HG03196 (cell line): ENCODE data around the gene MAPKAPK5.
"Not testable (repeated sequence)": the region's sequence is repeated elsewhere in the genome, so short reads cannot be mapped to it uniquely, and the experiment has no call there.

Experiments used
- ATAC-seq: cut with Tn5 transposase; IDR thresholded peaks from one replicate; pipeline ENCODE4 v1.9.1; 2021; ENCODE audit not compliant: unreplicated experiment

The MAPKAPK5 gene

DNA sequence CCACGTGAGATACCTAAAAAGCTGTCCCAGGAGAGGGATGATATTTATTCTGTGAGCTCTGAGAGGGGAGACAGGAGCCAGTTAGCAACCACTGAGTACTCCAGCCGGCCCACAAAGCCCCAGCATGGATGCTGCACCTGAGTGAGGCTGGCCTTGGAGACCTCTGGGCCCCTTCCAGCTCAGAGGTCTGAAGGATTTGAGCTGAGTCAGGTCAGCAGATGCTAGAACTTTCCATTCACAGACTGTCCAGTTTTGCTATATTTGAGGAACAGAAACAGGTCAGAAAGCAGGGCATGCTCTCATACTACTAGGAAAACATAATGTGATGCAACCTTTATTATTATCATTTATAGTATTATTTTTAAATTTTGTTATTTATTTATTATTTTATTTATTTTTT is 15.0 kb upstream of the MAPKAPK5 start:
- no peak for ATAC-seq

DNA sequence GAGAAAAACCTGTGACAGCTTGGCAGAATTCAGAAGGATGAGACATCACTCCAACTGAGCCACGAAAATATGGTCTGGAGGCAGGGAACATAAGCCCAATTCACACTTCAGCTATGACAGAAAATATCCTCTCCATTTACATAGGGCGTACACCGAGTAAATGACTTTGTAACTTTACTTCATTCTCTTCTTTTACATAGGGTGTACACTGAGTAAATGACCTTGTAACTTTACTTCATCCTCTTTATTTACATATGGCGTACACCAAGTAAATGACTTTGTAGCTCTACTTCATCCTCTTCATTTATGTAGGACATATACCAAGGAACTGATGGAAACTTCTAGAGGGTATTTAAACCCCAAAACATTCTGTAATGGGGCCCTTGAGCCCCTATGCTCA is 14.1 kb upstream of the MAPKAPK5 start:
- no peak for ATAC-seq

DNA sequence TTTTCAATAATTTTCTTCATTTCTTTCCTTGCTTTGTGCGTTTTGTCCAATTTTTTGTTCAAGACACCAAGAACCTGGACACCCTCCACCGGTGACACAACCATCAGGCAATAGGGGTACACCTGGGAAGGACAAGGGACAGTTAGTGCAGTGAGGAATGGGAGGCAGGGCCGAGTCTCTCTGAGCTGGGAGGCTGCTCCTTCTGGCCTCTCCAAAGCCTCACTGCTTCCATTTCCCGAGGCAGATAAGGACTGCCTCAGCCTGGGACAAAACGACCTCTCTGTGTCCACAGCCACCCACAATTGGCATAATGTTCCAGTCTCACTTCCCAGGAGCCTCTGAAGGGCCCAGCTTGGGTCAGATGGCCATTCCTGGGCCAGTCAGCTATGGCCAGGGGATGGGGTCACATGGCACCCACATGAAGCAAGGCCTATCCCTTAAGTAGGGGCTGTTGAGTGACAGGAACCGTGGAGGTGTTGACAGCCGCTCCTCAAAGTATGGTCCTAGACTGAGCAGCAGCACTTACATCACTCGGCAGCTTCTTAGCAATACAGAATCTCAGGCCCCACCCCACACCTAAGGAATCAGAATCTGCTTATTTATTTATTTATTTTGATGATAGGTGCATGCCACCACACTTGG is 13.6 kb upstream of the MAPKAPK5 start:
- ATAC-seq = no peak

DNA sequence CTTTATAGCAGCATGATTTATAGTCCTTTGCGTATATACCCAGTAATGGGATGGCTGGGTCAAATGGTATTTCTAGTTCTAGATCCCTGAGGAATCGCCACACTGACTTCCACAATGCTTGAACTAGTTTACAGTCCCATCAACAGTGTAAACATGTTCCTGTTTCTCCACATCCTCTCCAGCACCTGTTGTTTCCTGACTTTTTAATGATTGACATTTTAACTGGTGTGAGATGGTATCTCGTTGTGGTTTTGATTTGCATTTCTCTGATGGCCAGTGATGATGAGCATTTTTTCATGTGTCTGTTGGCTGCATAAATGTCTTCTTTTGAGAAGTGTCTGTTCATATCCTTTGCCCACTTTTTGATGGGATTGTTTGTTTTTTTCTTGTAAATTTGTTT is 12.4 kb upstream of the MAPKAPK5 start:
- ATAC-seq = not testable (repeated sequence)

DNA sequence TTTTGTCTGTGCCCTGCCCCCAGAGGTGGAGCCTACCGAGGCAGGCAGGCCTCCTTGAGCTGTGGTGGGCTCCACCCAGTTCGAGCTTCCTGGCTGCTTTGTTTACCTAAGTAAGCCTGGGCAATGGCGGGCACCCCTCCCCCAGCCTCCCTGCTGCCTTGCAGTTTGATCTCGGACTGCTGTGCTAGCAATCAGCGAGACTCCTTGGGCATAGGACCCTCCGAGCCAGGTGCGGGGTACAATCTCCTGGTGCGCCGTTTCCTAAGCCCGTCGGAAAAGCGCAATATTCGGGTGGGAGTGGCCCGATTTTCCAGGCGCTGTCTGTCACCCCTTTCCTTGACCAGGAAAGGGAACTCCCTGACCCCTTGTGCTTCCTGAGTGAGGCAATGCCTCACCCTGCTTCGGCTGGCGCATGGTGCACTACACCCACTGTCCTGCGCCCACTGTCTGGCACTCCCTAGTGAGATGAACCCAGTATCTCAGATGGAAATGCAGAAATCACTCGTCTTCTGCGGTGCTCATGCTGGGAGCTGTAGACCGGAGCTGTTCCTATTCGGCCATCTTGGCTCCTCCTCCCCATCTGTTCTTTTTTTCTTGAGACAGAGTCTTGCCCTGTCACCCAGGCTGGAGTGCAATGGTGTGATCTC is 7.2 kb upstream of the MAPKAPK5 start:
- ATAC-seq = not testable (repeated sequence)

DNA sequence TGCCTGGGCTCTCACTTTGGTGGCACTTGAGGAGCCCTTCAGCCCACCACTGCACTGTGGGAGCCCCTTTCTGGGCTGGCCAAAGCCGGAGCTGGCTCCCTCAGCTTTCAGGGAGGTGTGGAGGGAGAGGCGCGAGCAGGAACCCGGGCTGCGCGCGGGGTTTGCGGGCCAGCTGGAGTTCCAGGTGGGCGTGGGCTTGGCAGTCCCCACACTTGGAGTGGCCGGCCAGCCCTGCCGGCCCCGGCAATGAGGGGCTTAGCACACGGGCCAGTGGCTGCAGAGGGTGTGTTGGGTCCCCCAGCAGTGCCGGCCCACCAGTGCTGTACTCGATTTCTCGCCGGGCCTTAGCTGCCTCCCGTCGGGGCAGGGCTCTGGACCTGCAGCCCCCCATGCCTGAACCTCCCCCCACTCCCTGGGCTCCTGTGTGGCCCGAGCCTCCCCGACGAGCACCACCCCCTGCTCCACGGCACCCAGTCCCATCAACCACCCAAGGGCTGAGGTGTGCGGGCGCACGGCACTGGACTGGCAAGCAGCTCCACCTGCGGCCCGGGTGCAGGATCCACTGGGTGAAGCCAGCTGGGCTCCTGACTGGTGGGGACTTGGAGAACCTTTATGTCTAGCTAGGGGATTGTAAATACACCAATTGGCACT is 6.4 kb upstream of the MAPKAPK5 start:
- not testable (repeated sequence) for ATAC-seq

DNA sequence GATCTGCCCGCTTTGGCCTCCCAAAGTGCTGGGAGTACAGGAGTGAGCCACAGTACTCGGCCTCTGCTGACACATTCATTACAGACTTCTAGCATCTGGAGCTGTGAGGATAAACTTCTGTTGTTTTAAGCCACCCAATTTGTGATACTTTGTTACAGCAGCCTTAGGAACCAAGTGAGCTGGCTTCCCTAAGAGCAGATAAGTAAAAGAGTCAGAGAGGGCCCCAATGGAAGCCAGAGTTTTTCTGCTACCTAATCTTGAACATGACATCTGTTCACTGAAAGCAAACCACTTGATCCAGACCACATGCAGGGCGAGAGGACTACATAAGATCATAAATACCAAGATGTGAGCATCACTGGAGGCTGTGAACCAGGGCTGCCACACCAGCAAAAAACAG is 3.7 kb upstream of the MAPKAPK5 start:
- no peak for ATAC-seq

DNA sequence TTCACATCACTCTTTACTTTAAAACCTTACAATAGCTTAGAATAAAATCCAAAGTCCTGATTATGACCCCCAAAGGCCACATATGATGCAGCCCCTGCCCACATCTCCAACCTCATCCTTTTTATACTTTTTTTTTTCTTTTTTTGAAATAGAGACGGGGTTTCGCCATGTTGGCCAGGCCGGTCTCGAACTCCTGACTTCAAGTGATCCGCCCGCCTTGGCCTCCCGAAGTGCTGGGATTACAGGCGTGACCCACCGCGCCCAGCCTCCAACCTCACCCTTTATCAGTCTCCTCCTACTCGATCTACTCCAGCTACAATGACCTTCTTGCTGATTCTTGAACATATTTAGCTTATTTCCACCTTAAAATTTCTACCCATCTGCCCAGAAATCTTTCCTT is 1.2 kb upstream of the MAPKAPK5 start:
- ATAC-seq = no peak

DNA sequence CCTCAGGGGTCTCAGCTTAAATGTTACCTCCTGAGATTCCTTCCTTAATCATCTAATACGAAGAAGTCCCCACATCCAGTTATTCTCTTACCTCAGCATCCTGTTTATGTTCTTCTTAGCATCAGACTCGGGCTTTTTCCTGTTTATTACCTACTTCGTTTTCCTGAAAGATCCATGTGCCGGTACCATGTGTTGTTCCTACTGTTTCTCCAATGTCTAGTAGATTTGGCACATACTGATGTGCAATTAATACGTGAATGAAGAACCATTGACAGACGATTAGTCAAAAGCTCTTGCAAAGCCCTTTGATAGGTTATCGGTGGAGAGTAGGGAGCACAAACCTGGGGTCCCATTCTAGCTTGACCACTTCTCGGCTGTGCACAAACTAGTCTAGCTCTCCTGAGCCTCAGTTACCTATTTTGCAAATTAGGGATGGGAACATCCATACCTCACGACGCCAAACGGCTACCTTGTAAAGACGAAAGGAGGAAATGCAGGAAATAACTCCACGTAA is 735 bp upstream of the MAPKAPK5 start:
- peak; percentile 1 for ATAC-seq

DNA sequence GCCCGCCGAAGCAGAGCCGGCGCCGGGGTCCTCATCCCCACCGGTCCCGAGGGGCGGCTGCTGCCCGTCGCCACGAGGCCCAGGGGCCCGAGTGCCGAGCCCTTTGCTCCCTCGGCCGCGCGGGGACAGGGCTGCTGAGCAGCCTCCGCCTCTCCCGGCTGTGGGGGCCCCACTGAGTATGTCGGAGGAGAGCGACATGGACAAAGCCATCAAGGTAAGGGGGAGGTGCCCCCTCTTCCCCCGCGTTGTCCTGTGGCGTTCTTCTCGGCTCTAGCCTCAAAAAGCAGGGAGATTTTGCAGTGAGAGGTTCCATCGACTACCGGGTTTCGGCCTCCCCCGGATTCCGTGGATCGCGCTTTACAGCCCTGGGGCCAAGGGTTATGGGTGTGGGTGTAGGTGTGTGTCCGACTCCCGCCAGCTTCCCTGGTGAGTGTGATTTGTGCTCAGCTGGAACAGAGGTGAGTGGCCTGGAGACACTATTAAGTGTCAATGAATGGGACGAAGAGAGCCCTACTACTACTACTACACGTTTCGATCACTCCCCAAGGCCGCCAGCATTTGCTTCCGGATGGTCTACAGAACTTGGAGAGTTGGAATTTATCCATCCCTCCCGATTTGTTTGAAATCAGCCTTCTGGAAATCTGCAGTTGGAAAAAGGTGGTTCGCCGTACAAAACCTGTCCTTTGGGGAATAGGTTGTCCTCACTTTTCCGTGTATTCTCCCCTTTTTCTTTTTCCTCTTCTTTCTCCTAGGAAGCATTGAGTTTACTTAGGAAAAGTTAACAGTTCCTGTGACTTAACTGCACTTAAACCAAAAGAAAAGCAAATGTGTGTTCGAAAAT is 748 bp downstream of the MAPKAPK5 start:
- peak; percentile 21 for ATAC-seq

DNA sequence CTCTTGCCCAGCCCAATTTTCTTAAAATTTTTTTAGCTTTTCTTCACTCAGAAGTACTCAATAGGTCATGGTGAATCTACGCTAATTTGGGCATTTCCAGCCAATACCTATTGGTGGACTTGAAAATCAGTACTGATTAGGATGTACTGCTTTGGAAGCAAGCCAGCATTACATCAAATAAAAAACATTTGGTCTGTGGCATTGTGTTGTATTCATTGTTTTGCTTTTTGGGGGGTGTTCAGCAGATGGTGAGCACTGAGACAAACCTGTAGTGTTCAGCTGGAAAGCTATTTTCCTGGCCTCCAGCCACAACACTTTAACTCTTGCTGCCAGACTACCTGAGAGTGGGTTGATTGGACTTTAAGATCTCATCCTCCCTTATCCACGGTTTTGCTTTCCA is 4.0 kb downstream of the MAPKAPK5 start:
- ATAC-seq = no peak

DNA sequence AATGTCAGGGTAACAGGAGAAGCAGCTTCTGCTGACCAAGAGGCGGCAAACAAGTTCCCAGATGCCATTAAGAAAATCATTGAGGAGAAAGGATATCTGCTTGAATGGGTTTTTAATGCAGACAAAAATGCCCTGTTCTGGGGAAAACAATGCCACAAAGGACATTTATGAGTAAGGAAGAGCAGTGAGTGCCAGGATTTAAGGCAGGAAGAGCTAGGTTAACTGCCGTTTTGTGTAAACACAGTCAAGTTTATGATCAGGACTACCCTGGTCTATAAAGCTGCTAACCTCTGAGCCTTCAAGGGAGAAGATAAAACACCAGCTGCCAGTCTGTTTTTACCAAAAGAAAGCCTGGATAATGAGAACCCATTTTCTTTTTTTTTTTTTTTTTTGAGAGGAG is 8.5 kb downstream of the MAPKAPK5 start:
- no peak for ATAC-seq

DNA sequence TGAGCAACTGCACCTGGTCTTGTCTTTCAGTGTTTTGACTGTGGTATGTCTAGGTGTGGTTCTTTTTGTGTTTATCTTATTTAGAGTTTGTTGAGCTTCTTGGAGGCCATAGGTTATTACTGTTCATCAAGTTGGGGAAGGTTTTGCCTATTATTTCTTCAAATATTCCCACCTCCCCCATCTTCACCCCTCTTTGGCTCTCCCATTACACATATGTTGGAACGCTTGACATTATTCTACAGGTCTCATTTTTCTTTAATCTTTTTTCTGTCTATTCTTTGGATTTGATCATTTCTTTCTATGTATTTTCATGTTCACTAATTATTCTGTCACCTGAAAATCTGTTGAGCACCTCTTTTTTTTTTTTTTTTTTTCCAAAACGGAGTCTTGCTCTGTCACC is 16.2 kb downstream of the MAPKAPK5 start:
- ATAC-seq = no peak

DNA sequence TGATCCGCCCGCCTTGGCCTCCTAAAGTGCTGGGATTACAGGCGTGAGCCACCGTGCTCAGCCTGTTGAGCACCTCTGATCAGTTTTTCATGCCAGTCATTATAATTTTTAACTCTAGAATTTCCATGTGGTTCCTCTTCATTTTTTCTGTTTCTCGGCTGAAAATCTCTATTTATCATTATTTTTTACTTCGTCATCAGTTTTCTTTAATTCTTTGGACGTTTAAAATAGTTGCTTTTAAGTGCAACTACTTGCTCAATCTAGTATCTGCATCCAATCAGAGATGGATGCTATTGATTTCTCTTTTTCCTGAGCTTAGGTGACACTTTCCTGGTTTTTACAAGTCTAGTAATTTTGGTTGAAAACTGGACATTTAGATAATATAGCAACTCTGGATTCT is 16.8 kb downstream of the MAPKAPK5 start:
- no peak for ATAC-seq

DNA sequence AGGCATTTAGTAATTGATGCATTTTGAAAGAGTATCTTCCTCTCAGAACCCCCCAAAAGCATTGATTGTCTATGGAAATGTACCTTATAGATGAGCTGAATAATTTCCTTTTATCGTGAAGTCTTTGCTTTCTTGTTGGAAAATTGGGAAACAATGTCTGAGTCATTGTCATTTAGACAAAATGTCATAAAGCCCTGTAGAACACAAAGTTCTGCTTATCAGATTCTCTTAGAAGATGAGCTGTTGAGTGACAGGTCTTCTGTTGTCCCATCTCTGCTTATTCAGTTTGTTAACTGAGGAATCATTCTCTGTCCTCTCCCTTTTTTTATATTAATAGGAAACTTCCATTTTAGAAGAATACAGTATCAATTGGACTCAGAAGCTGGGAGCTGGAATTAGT is 22.9 kb downstream of the MAPKAPK5 start:
- no peak for ATAC-seq

DNA sequence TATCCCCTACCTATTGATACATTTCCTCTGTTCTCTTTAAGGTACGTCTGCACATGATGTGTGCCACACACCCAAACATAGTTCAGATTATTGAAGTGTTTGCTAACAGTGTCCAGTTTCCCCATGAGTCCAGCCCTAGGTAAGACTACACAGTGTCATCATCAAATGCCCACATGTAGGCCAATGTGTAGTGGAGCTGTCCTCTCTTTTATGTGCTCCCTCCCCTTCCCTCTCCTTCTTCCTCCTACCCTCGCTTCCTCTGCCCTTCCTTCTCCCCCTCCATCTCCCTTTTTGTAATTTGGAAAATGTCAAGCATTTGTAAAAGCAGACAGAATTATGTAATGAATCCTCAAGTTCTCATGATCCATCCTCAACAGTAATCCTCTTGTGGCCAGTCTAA is 25.5 kb downstream of the MAPKAPK5 start:
- ATAC-seq = no peak

DNA sequence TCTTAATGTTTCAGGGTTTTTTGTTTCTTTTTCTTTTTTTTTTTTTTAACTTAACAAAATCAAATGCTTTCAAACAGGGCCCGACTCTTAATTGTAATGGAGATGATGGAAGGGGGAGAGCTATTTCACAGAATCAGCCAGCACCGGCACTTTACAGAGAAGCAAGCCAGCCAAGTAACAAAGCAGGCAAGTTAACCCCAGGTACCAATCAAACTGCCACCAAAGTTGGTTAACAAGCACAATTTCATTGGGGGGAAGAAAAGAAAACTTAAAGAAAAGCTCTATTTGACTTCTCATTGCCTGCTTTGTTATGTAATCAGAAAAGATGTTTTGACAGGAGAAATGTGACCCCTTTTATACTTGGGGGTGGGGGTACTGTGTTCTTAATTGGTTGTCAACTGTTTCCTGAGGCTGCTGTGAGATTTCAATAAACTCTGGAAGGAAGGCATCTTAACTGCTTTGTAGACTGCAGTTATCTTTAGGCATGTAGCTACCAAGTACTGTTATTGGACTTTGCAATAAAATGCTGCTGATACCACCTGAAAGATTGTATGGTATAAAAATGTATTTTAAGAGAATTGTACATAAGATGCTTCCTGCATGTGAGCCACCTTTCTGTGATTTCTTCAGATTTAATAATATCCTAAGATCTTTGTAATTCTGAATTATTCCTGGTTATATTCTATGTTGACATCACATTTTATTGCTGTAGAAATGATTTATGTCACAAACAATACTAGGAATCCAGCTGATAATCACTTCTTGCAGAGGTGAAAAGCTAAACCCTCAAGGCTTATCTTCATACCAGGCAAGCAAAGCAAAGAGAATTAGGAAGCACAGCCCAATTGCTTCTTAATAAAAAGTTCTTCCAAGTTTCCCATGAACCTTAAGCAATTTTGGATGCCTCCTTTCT is 26.9 kb downstream of the MAPKAPK5 start:
- no peak for ATAC-seq

DNA sequence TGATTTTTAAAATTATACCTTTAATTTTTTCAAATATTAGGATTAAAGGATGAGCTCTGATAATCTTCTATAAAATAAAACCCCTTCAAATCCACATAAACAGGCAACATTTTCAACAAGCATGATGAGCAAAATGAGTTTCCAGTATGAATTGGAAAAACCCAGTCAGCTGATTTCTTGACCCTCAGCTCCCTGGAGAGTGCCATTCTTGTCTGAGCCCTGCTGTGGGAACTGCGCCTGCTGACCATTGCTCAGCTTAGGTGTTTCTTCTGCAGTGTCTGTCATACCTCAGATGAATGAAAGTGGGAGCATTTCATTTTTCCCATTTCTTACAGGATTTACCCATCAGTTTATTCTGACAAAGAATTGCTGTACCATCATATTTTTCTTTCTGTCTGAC is 27.6 kb downstream of the MAPKAPK5 start:
- no peak for ATAC-seq

DNA sequence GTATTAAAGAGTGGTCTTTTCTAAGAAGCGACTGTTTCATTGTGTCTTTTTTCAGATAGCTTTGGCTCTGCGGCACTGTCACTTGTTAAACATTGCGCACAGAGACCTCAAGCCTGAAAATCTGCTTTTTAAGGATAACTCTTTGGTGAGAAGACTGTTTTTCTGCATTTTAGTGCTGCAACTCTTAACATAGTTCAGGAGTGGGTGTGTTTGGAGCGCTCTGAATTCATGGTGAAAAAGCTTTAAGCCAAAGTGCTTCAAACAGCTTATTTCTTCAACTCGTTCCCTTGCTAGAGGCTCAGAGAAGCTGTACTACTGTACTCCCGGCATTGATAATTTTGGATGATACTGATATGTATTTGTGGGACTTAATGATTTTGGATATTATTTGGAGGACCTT is 28.2 kb downstream of the MAPKAPK5 start:
- no peak for ATAC-seq

DNA sequence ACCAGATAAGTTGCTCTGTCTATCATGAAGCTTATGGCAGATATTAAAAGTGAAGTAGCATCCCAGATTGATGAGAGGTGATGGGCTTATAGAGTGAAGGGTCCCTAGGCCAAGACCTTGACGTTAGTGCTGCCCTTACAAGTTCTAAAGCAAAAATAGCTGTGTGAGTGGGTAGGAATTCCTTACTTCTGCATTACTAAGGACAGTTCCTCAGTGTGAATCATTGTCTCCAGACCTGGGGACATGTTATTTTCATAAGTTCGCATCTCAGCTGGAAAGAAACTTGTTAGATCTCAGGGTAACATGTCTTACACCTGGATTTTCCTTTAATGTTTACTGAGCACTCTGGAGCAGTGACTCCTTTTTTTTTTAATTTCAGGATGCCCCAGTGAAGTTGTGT is 28.7 kb downstream of the MAPKAPK5 start:
- ATAC-seq = no peak
